Lung (tissue), 12 donors: ENCODE data around the gene SLC26A1. TPM values are rescaled to one million over a fixed set of nuclear protein-coding genes. Genes with fewer than 3 reads are reported as not detected.

Experiments used
- ATAC-seq: fragments of 200-7000 bp; cut with Tn5 transposase; one replicate; pipeline ENCODE4 v1.9.1; 2020; ENCODE audit warnings: moderate number of reproducible peaks; ENCODE audit not compliant: insufficient read depth, low FRiP score
- DNase-seq, 3 donors: peaks; one replicate each; pipeline ENCODE4 v3.0.0-alpha.2; 2013 to 2017
- H3K27ac ChIP-seq, 2 donors: one replicate each; pipeline ENCODE4 v1.5.1; 2013; ENCODE audit warnings: mild to moderate bottlenecking in 2 of 2, moderate library complexity in 2 of 2, control low read depth in 1 of 2, inconsistent platforms in 1 of 2, low read depth in 1 of 2, low read length in 1 of 2
- H3K27me3 ChIP-seq, 3 donors: one replicate each; pipeline ENCODE4 v1.5.1; 2013; ENCODE audit warnings: low read length in 2 of 3; ENCODE audit not compliant: control insufficient read depth in 3 of 3, insufficient read depth in 3 of 3
- H3K36me3 ChIP-seq, 4 donors: one replicate each; pipeline ENCODE4 v1.5.1; 2013; ENCODE audit warnings: low read length in 4 of 4, mild to moderate bottlenecking in 1 of 4, moderate library complexity in 1 of 4; ENCODE audit not compliant: control insufficient read depth in 4 of 4, insufficient read depth in 4 of 4
- H3K4me1 ChIP-seq, 5 donors: one replicate each; pipeline ENCODE4 v1.5.1; 2013; ENCODE audit warnings: low read length in 5 of 5, mild to moderate bottlenecking in 2 of 5, moderate library complexity in 1 of 5; ENCODE audit not compliant: control insufficient read depth in 5 of 5, insufficient read depth in 5 of 5
- H3K4me3 ChIP-seq: one replicate; pipeline ENCODE4 v1.5.1; 2013; ENCODE audit warnings: mild to moderate bottlenecking, control low read depth, moderate library complexity
- H3K9ac ChIP-seq, 2 donors: one replicate each; pipeline ENCODE4 v1.5.1; 2013; ENCODE audit warnings: low read length in 2 of 2, control low read depth in 1 of 2; ENCODE audit not compliant: insufficient read depth in 1 of 2
- H3K9me3 ChIP-seq, 4 donors: one replicate each; pipeline ENCODE4 v1.5.1; 2013; ENCODE audit warnings: low read length in 3 of 4, mild to moderate bottlenecking in 1 of 4, moderate library complexity in 1 of 4; ENCODE audit not compliant: control insufficient read depth in 4 of 4, insufficient read depth in 3 of 4
- WGBS, 2 donors: extraction: QIAGEN DNeasy Blood & Tissue Kit; methylation state at CpG; one replicate each; pipeline ENCODE4 v1.1.7; 2013; 5-methylcytosine and 5-hydroxymethylcytosine counted together
- polyA plus RNA-seq, 2 donors: library from polyadenylated mRNA; stranded (reverse); fragments of 200-250 nt; gene quantifications; one replicate each; pipeline ENCODE4 v1.2.1, GENCODE V29; 2013
- total RNA-seq, 2 donors: library from RNA; depleted of rRNA in 1 of 2; stranded (reverse); fragments of >200 nt in 1 of 2; gene quantifications; one replicate each; pipeline ENCODE4 v1.2.1, GENCODE V29; 2014 to 2021
- TF ChIP-seq, protein P1 (sequence below): IDR thresholded peaks from 2 replicates; pipeline ENCODE4 v1.5.1; 2012; ENCODE audit warnings: mild to moderate bottlenecking; ENCODE audit errors: control extremely low read depth, extremely low read depth
- donor health status: control.
- donor health status: control.
- donor health status: Bipolar disorder and iron deficiency.
- donor health status: healthy.
- donor health status: DM: yes; HTN: yes; CAD: no.

The SLC26A1 gene
- total and polyA plus RNA-seq, 4 donors: 0.20 to 0.83 (median 0.50) TPM

DNA sequence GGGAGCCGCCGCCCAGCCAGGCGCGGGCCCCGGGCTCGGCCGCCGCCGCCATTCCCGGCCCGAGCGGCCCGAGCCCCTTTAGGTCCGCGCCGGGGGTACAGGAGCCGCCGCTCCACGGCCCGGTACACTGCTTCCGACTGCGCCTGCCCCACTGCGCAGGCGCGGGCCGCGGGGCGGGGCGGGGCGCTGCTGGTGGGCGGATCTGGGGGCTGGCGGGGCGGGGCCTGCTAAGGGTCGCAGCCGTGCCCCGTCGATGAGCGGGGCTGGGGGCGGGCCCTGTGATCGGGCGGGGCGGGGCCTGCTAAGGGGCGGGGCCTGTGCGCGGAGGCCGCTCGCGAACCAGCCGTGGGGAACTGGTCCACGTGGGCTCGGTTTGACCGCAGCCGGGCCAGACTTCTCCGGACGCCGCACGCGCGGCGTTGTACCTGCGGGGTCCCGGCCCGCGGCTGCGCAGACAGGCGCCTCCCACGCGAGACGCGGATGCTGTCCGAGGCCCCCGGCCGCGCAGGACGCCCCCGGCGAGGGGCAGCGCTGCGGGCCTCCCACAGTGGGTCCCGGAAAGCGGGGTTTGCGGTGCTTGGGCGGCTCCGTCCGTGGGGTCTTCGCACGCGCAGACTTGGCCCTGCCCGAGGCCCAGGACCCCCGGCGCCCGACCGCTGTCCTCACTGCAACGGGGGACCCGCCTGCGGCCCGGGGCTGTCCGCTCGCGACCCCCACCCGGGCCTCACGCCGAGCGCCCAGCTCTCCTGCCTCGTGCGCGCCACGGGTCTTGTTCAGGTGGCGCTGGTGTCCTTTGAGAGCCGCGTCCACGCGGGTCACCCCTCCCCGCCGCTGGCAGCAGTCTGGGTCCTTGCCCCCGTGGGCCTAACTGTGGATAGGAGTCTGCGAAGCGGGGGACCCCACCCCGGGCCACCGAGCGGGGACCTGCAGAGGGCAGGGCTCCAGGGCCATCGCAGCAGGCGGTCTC is 19.5 kb downstream of the SLC26A1 start, which contains the start of gene DGKQ:
TSS of gene DGKQ (minus strand) at position 139 of the 967 bp plus-strand sequence. CDS start at position 52, 87 bp downstream.
- no peaks in the 10 kb centered on the region for H3K9me3 ChIP-seq
- H3K27me3 ChIP-seq: peaks cover 0 to 3% (median 0%) of the 10 kb centered on the region in 3 donors
- H3K27ac ChIP-seq: no peak within 1 kb of the TSS
- no peak within 1 kb of the TSS for H3K9ac ChIP-seq
- peak; percentile 98 for ATAC-seq
- H3K4me1 ChIP-seq: peaks cover 3 to 18% (median 5%) of the 10 kb centered on the region in 5 donors
- 22 to 40% methylated on average over 72 to 123 of the region's 123 CpGs for WGBS, 2 donors
- peak; percentile 80 to 89 (median 80) for DNase-seq
- peaks cover 0 to 1% (median 0%) of the 10 kb centered on the region in 4 donors for H3K36me3 ChIP-seq
- TF ChIP-seq, protein P1, sequence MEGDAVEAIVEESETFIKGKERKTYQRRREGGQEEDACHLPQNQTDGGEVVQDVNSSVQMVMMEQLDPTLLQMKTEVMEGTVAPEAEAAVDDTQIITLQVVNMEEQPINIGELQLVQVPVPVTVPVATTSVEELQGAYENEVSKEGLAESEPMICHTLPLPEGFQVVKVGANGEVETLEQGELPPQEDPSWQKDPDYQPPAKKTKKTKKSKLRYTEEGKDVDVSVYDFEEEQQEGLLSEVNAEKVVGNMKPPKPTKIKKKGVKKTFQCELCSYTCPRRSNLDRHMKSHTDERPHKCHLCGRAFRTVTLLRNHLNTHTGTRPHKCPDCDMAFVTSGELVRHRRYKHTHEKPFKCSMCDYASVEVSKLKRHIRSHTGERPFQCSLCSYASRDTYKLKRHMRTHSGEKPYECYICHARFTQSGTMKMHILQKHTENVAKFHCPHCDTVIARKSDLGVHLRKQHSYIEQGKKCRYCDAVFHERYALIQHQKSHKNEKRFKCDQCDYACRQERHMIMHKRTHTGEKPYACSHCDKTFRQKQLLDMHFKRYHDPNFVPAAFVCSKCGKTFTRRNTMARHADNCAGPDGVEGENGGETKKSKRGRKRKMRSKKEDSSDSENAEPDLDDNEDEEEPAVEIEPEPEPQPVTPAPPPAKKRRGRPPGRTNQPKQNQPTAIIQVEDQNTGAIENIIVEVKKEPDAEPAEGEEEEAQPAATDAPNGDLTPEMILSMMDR: no peak
- H3K4me3 ChIP-seq: peak within 1 kb of the TSS; percentile 86

DNA sequence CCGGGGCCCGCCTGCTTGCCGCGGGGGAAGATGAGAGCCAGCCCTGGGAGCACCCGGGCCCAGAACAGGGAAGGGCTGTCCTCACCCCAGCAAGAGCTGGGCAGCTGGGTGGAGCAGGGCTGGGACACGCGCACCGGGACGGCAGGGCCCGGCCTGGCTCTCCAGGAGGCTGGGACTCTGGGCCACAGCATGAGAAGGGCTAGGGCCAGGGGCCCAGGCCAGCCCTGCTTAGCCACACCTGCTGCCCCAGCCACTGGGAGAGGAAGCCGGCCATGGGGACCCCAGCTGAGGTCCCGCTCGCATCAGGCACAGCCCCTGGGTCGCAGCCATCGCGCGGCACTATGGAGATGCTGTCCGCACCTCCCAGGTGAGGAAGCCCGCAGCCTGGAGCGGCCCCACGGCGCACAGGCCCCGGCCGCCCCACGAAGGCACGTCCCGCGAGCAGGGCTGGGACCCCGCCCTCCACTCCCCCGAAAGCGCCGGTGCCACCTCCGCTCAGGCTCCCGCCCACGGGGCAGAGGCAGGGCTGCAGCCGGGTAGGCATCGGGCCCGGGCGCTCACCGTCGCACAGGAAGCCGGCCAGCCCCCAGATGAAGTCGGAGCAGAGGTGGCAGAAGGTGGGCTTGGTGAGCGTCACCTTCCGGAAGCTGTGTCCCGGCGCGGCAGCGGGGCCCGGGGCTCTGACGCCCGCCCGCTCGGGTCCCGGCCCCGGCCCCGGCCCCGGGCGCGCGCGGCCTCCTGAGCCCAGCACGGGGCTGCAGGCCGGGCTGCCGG is 20.4 kb downstream of the SLC26A1 start:
- H3K9me3 ChIP-seq: no peaks in the 10 kb centered on the region
- no peak for DNase-seq
- peak; percentile 10 for ATAC-seq
- WGBS, 2 donors: 1% methylated on average over 46 to 65 of the region's 65 CpGs
- no peak overlapping the region for H3K27ac ChIP-seq
- H3K9ac ChIP-seq: no peak overlapping the region
- peaks cover 0 to 1% (median 0%) of the 10 kb centered on the region in 4 donors for H3K36me3 ChIP-seq
- H3K4me1 ChIP-seq: peaks cover 3 to 18% (median 5%) of the 10 kb centered on the region in 5 donors
- peaks cover 0 to 9% (median 0%) of the 10 kb centered on the region in 3 donors for H3K27me3 ChIP-seq
- TF ChIP-seq, protein P1: no peak
- H3K4me3 ChIP-seq: peak overlapping the region; percentile 86

DNA sequence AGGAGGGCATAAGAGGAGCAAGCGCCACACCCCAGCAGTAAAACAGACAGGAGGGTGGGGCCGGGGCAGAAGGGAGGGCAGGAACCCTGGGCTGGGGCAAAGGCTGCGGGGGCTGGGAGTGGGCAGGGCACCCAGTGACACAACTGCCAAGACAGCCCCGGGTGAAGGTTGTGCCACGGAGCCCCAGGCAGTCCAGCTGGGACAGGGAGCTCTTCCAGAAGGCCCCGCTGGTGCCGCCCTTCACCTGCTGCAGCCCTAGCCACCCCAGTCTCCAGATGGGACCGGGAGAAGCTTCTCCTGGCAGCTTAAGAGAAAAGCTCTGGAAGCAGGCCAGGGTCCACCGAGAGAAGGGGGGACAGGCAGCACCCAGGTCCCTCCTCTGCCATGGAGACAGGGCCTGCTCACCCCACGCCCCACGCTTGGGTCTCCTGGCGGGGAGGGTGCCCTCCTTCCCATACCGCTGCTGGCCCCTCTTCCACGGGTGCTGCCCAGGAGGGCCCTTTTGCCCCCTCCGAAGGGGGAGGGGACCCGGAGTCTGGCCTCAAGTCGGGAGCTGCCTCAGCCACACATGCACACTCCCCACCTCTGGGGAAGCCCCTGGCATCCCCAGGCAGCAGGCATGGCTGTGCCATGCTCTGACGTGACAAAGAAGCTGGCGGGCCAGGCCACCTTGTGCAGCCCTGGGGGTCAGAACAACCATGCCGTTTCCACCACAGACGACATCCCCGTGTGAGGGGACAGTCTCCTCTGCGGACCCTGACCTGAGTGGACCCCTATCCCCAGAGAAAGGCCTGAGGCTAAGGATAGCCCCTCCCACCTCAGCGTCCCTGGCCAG is 21.3 kb downstream of the SLC26A1 start:
- no peaks in the 10 kb centered on the region for H3K9me3 ChIP-seq
- ATAC-seq (no peak), DNase-seq (no peak)
- H3K4me3 ChIP-seq: peak overlapping the region; percentile 3
- no peak overlapping the region for H3K9ac ChIP-seq
- TF ChIP-seq, protein P1: no peak
- peaks cover 0 to 6% (median 0%) of the 10 kb centered on the region in 4 donors for H3K36me3 ChIP-seq
- no peak overlapping the region for H3K27ac ChIP-seq
- peaks cover 0 to 9% (median 0%) of the 10 kb centered on the region in 3 donors for H3K27me3 ChIP-seq
- H3K4me1 ChIP-seq: peaks cover 3 to 18% (median 5%) of the 10 kb centered on the region in 5 donors
- 67 to 70% methylated on average over 22 to 24 of the region's 24 CpGs for WGBS, 2 donors
